Stimulated activated CD4-positive, alpha-beta T cell treated with anti-CD3 and anti-CD28 coated beads, TNF-alpha, amount 100 ng/mL, for 4 hours (primary cell): Measurements from ENCODE around the gene PCCB.
"Not testable (repeated sequence)": the region's sequence is repeated elsewhere in the genome, so short reads cannot be mapped to it uniquely, and the experiment has no call there.

Experiments
- DNase-seq, 3 experiments: peaks; one replicate each; pipeline ENCODE4 v3.0.0-alpha.2; 2020; ENCODE audit warnings: low read depth in 3 of 3

The PCCB gene

DNA sequence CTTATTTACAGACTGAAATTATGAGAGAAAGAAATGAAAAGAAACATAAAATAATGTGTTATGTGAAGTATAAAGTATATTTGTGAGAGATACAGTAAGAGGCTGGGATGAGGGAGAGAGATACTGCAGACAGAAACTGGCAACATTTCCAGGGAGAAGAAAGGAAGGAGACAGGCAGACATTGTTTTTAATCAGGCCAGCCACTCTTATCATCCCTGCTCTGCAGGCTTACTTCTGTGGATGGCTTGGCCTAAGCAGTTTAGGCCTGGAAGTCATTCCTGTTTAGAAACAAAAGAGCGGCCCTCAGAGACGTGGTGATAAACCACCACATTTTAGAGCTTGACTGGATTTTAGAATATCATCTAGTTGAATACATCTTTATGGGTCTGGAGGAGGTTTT lies 12.4 kb downstream of the PCCB start:
- DNase-seq, result no peak

- DNase-seq, result no peak
Observed at GRCh38 chr3:136263251-136263650, 13.1 kb downstream of the PCCB start.

GRCh38 chr3:136266468-136267125 lies 16.5 kb downstream of the PCCB start:
- DNase-seq, result not testable (repeated sequence)

- DNase-seq, result no peak
Observed at GRCh38 chr3:136267235-136267634, 17.1 kb downstream of the PCCB start.

DNA sequence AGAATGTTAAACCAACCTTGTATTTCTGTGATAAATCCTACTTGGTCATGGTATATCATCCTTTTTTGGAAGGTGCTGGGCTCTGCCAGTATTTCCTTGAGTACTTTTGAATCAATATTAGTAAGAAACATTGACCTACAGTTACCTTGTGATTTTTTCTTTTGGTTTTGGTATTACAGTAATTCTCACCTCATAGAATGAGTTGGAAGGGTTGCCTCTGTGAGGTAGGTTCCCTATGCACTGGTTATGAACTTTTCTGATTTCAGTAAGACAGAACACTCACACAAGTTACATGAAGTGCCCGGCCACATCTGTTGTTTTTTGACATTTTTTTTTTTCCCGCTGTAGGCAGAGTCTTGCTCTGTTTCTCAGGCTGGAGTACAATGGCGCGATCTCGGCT lies 20.0 kb downstream of the PCCB start:
- DNase-seq, result no peak

GRCh38 chr3:136271626-136272025 lies 21.5 kb downstream of the PCCB start:
- DNase-seq, result not testable (repeated sequence)

DNA sequence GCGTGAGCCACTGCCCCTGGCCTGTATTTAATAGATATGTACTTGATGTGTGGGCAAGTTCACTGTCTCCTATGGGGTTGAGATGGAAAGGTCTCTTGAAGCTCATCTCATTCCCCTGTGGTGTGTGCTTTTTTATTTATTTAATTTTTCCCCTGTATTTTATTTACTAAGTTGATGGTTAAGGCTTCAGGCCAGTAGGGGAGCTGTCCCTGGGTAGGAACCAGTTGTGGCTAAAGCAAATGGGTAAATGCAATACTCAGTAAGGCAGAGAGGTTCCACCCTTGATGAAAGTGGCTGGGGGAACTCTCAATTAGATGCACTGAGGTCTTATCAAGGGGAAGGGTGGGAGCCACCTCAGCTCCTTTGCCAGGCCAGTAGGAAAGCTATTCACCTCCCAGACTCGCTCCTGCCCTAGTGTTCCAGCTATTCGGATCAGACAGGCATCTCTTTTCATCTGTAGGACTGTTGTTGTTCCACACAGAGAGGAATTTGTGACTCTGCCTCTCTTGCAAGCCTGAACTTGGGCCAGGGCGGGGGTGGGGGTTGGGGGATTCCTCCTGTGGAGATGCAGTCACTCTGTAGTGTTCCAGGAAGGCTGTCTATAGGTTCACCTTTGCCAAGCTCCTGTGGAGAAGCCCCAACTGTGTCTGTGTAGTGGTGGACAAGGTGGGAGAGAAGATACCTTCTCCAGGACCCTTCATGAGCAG lies 26.1 kb downstream of the PCCB start:
- no peak for DNase-seq

- no peak for DNase-seq
Observed at GRCh38 chr3:136277115-136277514, 27.0 kb downstream of the PCCB start.

- no peak for DNase-seq
Observed at GRCh38 chr3:136277634-136278033, 27.5 kb downstream of the PCCB start.

- no peak for DNase-seq
Observed at GRCh38 chr3:136279092-136279491, 29.0 kb downstream of the PCCB start.

GRCh38 chr3:136280961-136281360 lies 30.8 kb downstream of the PCCB start:
- no peak for DNase-seq

DNA sequence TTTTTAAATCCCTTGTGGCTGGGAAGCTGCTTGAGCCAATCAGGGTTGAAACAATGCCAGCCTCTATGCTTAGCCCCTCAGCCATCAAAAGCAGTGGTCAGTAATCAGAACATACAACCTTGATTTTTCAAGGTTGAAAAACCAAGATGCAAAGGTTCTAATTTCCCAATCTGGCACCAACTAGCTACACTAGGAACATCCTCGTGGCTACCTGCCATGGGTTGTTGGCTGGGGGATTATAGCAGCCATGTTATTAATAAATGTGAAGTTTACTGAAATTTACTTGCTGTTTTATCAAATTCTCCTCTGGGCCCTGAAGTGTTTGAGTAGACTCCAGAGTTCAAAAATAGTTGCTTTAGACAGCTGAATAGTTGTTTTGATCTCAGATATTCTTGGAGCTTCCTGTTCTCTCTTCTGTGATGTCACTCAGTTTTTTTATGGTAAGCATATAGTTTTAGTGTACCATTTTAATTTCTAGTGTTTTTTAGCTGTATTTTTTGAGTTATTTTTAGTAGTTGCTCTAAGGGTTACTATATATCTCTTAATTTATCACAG lies 31.9 kb downstream of the PCCB start:
- DNase-seq, result no peak

GRCh38 chr3:136283627-136284026 lies 33.5 kb downstream of the PCCB start:
- DNase-seq, result no peak

- no peak for DNase-seq
Observed at GRCh38 chr3:136291302-136291701, 41.2 kb downstream of the PCCB start.

GRCh38 chr3:136292500-136292899 lies 42.4 kb downstream of the PCCB start:
- no peak for DNase-seq

GRCh38 chr3:136293279-136293678 lies 43.1 kb downstream of the PCCB start:
- no peak for DNase-seq

GRCh38 chr3:136294176-136294575 lies 44.0 kb downstream of the PCCB start:
- no peak for DNase-seq

- no peak for DNase-seq
Observed at GRCh38 chr3:136296960-136297359, 46.8 kb downstream of the PCCB start.

- no peak for DNase-seq
Observed at GRCh38 chr3:136297826-136298225, 47.7 kb downstream of the PCCB start.

- DNase-seq, result no peak
Observed at GRCh38 chr3:136300444-136300843, 50.3 kb downstream of the PCCB start.

DNA sequence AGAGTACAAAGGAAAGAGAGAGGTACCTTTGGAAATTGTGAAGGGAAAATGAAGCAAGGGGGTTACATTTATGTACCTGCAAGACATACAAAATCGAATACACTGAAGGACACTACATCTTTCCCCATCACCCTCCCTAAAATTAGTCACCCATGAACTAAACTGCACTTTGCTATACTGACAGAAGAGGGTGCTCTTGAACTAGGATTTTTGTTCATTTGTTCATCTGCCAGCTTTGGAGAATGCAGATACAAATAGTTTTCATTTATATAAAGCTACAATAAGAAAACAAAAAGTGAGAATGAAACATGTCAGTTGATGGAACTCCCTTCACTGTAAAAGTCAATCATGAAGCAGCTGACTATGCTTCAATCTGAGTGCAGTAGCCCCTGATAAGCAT lies 55.7 kb downstream of the PCCB start:
- no peak for DNase-seq

DNA sequence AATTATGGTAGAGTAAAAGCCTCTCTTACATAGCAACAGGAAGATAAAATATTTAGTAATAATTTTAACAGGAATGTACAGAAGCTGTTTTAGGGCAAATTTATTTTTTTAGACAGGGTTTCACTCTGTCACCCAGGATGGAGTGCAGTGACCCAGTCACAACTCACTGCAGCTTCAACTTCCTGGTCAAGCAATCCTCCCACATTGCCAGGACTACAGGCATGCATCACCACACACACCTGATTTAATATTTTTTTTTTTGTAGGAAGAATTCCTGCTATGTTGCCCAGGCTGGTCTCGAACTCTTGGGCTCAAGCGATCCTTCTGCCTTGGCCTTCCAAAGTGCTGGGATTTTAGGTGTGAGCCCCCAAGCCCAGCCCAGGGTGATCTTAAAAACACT lies 61.1 kb downstream of the PCCB start:
- no peak for DNase-seq

DNA sequence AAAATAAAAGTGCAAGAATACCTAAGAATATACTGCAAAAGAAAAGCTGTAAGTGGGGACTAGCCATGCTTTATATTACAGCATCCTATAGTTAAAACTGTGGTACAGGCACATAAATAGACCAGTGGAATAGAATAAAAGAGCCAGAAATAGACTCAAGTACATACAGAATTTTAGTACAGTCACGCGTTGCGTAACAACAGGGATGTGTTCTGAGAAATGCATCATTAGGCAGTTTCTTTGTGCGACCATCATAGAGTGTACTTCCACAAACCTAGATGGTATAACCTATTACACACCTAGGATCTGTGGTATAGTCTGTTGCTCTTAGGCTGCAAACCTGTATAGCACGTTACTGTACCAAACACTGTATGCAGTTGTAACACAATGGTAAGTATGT lies 61.8 kb downstream of the PCCB start:
- DNase-seq, result no peak
